ENCODE results near the gene ST3GAL5. TPM values are rescaled to one million over a fixed set of nuclear protein-coding genes. Genes with fewer than 3 reads are reported as not detected.
"Not testable (repeated sequence)": the region's sequence is repeated elsewhere in the genome, so short reads cannot be mapped to it uniquely, and the experiment has no call there.

The ST3GAL5 gene
- total RNA-seq, 3 donors from 2014 or later = 3.6 to 5.3 (median 4.4) TPM

GRCh38 chr2:85829394-85829793 lies 59.4 kb downstream of the ST3GAL5 start:
- peaks cover 34% of the 10 kb centered on the region for H3K4me1 Mint-ChIP-seq (ENCODE audit: low read depth)
- H3K27me3 Mint-ChIP-seq (ENCODE audit: low read depth); H3K36me3 Mint-ChIP-seq (ENCODE audit: insufficient read depth); DNase-seq; H3K9me3 Mint-ChIP-seq; ATAC-seq; H3K4me3 Mint-ChIP-seq: not testable (repeated sequence)

GRCh38 chr2:85828725-85829124 lies 60.1 kb downstream of the ST3GAL5 start:
- H3K9me3 Mint-ChIP-seq = no peaks in the 10 kb centered on the region
- H3K27me3 Mint-ChIP-seq (ENCODE audit: low read depth) = peaks cover 3% of the 10 kb centered on the region
- H3K36me3 Mint-ChIP-seq (ENCODE audit: insufficient read depth) = no peaks in the 10 kb centered on the region
- H3K4me3 Mint-ChIP-seq = no peak overlapping the region
- DNase-seq (no peak), ATAC-seq (no peak)
- peaks cover 34% of the 10 kb centered on the region for H3K4me1 Mint-ChIP-seq (ENCODE audit: low read depth)

GRCh38 chr2:85827879-85828569 lies 60.8 kb downstream of the ST3GAL5 start:
- peaks cover 3% of the 10 kb centered on the region for H3K27me3 Mint-ChIP-seq (ENCODE audit: low read depth)
- no peak for ATAC-seq
- no peak for DNase-seq
- H3K36me3 Mint-ChIP-seq (ENCODE audit: insufficient read depth) = no peaks in the 10 kb centered on the region
- H3K4me3 Mint-ChIP-seq = no peak overlapping the region
- no peaks in the 10 kb centered on the region for H3K9me3 Mint-ChIP-seq
- peaks cover 28% of the 10 kb centered on the region for H3K4me1 Mint-ChIP-seq (ENCODE audit: low read depth)

GRCh38 chr2:85826990-85827878 lies 61.6 kb downstream of the ST3GAL5 start:
- ATAC-seq = peak; percentile 97 to 99
- peak overlapping the region; percentile 21 for H3K4me3 Mint-ChIP-seq
- no peaks in the 10 kb centered on the region for H3K9me3 Mint-ChIP-seq
- peaks cover 3% of the 10 kb centered on the region for H3K27me3 Mint-ChIP-seq (ENCODE audit: low read depth)
- DNase-seq = peak; percentile 82
- H3K4me1 Mint-ChIP-seq (ENCODE audit: low read depth) = peaks cover 26% of the 10 kb centered on the region
- H3K36me3 Mint-ChIP-seq (ENCODE audit: insufficient read depth) = no peaks in the 10 kb centered on the region

GRCh38 chr2:85823951-85824350 lies 64.8 kb downstream of the ST3GAL5 start:
- H3K36me3 Mint-ChIP-seq (ENCODE audit: insufficient read depth) = no peaks in the 10 kb centered on the region
- no peak overlapping the region for H3K4me3 Mint-ChIP-seq
- H3K9me3 Mint-ChIP-seq = no peaks in the 10 kb centered on the region
- H3K27me3 Mint-ChIP-seq (ENCODE audit: low read depth) = peaks cover 3% of the 10 kb centered on the region
- ATAC-seq (no peak), DNase-seq (no peak)
- peaks cover 12% of the 10 kb centered on the region for H3K4me1 Mint-ChIP-seq (ENCODE audit: low read depth)

- no peaks in the 10 kb centered on the region for H3K9me3 Mint-ChIP-seq
- H3K27me3 Mint-ChIP-seq (ENCODE audit: low read depth) = peaks cover 5% of the 10 kb centered on the region
- H3K36me3 Mint-ChIP-seq (ENCODE audit: insufficient read depth) = no peaks in the 10 kb centered on the region
- H3K4me1 Mint-ChIP-seq (ENCODE audit: low read depth) = peaks cover 8% of the 10 kb centered on the region
- ATAC-seq (no peak), DNase-seq (no peak)
- no peak overlapping the region for H3K4me3 Mint-ChIP-seq
These were observed 66.0 kb downstream of the ST3GAL5 start for GRCh38 chr2:85822766-85823165.

- Mint-ChIP-seq H3K27me3 (ENCODE audit: low read depth) (peaks cover 8% of the 10 kb centered on the region), H3K36me3 (ENCODE audit: insufficient read depth) (no peaks in the 10 kb centered on the region), H3K9me3 (no peaks in the 10 kb centered on the region), H3K4me3 (no peak overlapping the region), H3K4me1 (ENCODE audit: low read depth) (no peaks in the 10 kb centered on the region)
- no peak for ATAC-seq
- DNase-seq = no peak
These were observed 68.8 kb downstream of the ST3GAL5 start for GRCh38 chr2:85819811-85820510.

GRCh38 chr2:85814802-85815550 lies 73.8 kb downstream of the ST3GAL5 start:
- Mint-ChIP-seq H3K36me3 (ENCODE audit: insufficient read depth) (no peaks in the 10 kb centered on the region), H3K4me1 (ENCODE audit: low read depth) (peaks cover 3% of the 10 kb centered on the region), H3K9me3 (no peaks in the 10 kb centered on the region), H3K4me3 (no peak overlapping the region), H3K27me3 (ENCODE audit: low read depth) (peaks cover 15% of the 10 kb centered on the region)
- no peak for DNase-seq
- ATAC-seq = no peak

GRCh38 chr2:85813982-85814801 lies 74.6 kb downstream of the ST3GAL5 start:
- DNase-seq (peak; percentile 79), ATAC-seq (peak; percentile 88 to 92)
- Mint-ChIP-seq H3K4me1 (ENCODE audit: low read depth) (peaks cover 3% of the 10 kb centered on the region), H3K27me3 (ENCODE audit: low read depth) (peaks cover 15% of the 10 kb centered on the region), H3K36me3 (ENCODE audit: insufficient read depth) (no peaks in the 10 kb centered on the region), H3K4me3 (no peak overlapping the region), H3K9me3 (no peaks in the 10 kb centered on the region)

- Mint-ChIP-seq H3K9me3 (no peaks in the 10 kb centered on the region), H3K27me3 (ENCODE audit: low read depth) (peaks cover 15% of the 10 kb centered on the region)
- ATAC-seq = no peak
These were observed 75.4 kb downstream of the ST3GAL5 start for GRCh38 chr2:85813211-85813981.

GRCh38 chr2:85812094-85812735 lies 76.6 kb downstream of the ST3GAL5 start:
- no peak for DNase-seq
- Mint-ChIP-seq H3K36me3 (ENCODE audit: insufficient read depth) (no peaks in the 10 kb centered on the region), H3K4me3 (no peak overlapping the region), H3K27me3 (ENCODE audit: low read depth) (peaks cover 11% of the 10 kb centered on the region), H3K4me1 (ENCODE audit: low read depth) (peaks cover 3% of the 10 kb centered on the region), H3K9me3 (no peaks in the 10 kb centered on the region)
- no peak for ATAC-seq

More at GRCh38 chr2:85813211-85813981, 75.4 kb downstream of the ST3GAL5 start:
- DNase-seq = no peak
- Mint-ChIP-seq H3K36me3 (ENCODE audit: insufficient read depth) (no peaks in the 10 kb centered on the region), H3K4me1 (ENCODE audit: low read depth) (peaks cover 3% of the 10 kb centered on the region), H3K4me3 (peak overlapping the region; percentile 19)

Data from activated T-cell treated with anti-CD3 and anti-CD28 coated beads, Interleukin-2, amount 50 U/mL, for 4 hours (primary cell).